ENCODE results near the gene OR7E24. TPM values are rescaled to one million over a fixed set of nuclear protein-coding genes. Genes with fewer than 3 reads are reported as not detected.

OR7E24 gene
- total RNA-seq, 4 donors from 2014 or later: not detected

GRCh38 chr19:9295411-9295849 lies 44.7 kb downstream of the OR7E24 start:
- H3K4me3 ChIP-seq: no peak overlapping the region
- peaks cover 0 to 67% (median 0%) of the 10 kb centered on the region in 3 donors for H3K36me3 ChIP-seq
- H3K9me3 ChIP-seq: peaks cover 0 to 94% (median 25%) of the 10 kb centered on the region in 4 donors
- no peaks in the 10 kb centered on the region for H3K4me1 ChIP-seq
- H3K27ac ChIP-seq: no peak overlapping the region
- TF ChIP-seq POLR2A (IDR thresholded peaks at IDR 0.05): no peak
- TF ChIP-seq CTCF (IDR thresholded peaks at IDR 0.05): no peak
- no peak for DNase-seq
- no peaks in the 10 kb centered on the region for H3K27me3 ChIP-seq

DNA sequence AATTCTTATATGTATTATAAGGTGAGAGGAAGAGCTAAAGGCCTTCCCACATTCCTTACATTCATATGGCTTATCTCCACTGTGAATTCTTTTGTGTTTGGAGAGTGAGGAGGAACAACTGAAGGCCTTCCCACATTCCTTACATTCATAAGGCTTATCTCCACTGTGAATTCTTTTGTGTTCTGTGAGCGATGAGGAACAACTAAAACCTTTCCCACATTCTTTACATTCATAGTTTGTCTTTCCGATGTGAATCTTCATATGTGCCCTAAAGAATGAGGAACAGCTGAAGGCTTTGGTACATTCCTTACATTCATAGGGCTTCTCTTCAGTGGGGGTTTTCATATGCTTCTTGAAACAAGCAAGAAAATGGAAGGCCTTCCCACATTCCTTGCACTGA lies 45.6 kb downstream of the OR7E24 start:
- no peak for TF ChIP-seq CTCF (IDR thresholded peaks at IDR 0.05)
- TF ChIP-seq POLR2A (IDR thresholded peaks at IDR 0.05): no peak
- no peak overlapping the region for H3K27ac ChIP-seq
- H3K27me3 ChIP-seq: no peaks in the 10 kb centered on the region
- H3K4me3 ChIP-seq: no peak overlapping the region
- H3K9me3 ChIP-seq: peaks cover 0 to 93% (median 25%) of the 10 kb centered on the region in 4 donors
- no peaks in the 10 kb centered on the region for H3K4me1 ChIP-seq
- H3K36me3 ChIP-seq: peaks cover 0 to 76% (median 2%) of the 10 kb centered on the region in 3 donors
- no peak for DNase-seq

Other genes starting within 250 kb of the OR7E24 start
- not detected for gene MUC16, start 240.5 kb upstream of the OR7E24 start, total RNA-seq
- not detected for gene OR1M1, start 163.9 kb upstream of the OR7E24 start, total RNA-seq
- not detected for gene OR7G2, start 143.5 kb upstream of the OR7E24 start, total RNA-seq
- not detected for gene OR7G1, start 135.2 kb upstream of the OR7E24 start, total RNA-seq
- gene OR7G3, start 124.0 kb upstream of the OR7E24 start, total RNA-seq: not detected
- gene ZNF317, start 110.5 kb upstream of the OR7E24 start, total RNA-seq: 10 to 100 TPM; 19.8 to 37.1 (median 30.5) TPM
- gene OR7D2, start 72.0 kb upstream of the OR7E24 start, total RNA-seq: not detected
- not detected for gene OR7D4, start 31.3 kb upstream of the OR7E24 start, total RNA-seq
- 10 to 100 TPM in 2 of 4 donors, 1 to 10 TPM in 2; 4.4 to 23.1 (median 9.0) TPM for gene ZNF699, start 58.9 kb downstream of the OR7E24 start, total RNA-seq
- 10 to 100 TPM; 10.3 to 22.3 (median 14.2) TPM for gene ZNF559, start 73.2 kb downstream of the OR7E24 start, total RNA-seq
- 1 to 10 TPM in 3 of 4 donors, not detected in 1; 1.1 to 5.0 (median 1.3) TPM for gene ZNF177, start 112.1 kb downstream of the OR7E24 start, total RNA-seq
- 10 to 100 TPM; 21.9 to 57.9 (median 42.4) TPM for gene ZNF266, start 184.6 kb downstream of the OR7E24 start, total RNA-seq
- gene ZNF560, start 247.7 kb downstream of the OR7E24 start, total RNA-seq: not detected

All from Peyer's patch (tissue), 4 donors.